ENCODE measurements around the gene RDH14. TPM values are rescaled to one million over a fixed set of nuclear protein-coding genes. Genes with fewer than 3 reads are reported as not detected.
A peak's percentile ranks its signal among the peaks of the same experiment; 100 is the strongest.

Gene RDH14
- total RNA-seq, 1 experiment from 2014 or later, result 30.9 TPM

DNA sequence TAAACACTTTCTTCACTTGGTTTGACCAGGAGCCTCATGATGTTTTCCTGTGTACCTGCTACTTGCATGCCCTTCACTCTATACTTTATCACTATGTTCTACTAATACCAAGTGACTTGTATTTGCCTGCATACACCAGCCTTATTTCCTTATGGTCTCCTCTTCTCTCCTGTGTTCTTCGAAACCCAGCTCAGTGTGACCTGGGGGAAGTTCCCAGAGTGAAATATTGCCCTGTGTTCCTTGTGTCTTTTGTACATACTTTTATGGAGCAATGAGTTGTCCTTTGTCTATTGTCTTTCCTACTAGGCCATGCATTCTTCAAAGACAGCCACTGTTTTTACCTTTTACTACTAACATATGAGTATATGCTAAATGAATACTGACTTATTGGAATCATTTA is 28.3 kb upstream of the RDH14 start:
- Histone ChIP-seq H3K9me3 (ENCODE audit: low read length) (no peaks in the 10 kb centered on the region), H4K20me1 (ENCODE audit: low read length) (no peaks in the 10 kb centered on the region), H2AFZ (ENCODE audit: low read length) (no peak overlapping the region), H3K79me2 (ENCODE audit: low read length) (no peaks in the 10 kb centered on the region), H3K4me2 (ENCODE audit: low read length) (no peak overlapping the region), H3K4me3 (ENCODE audit: low read length) (no peak overlapping the region), H3K27ac (ENCODE audit: low read length) (no peak overlapping the region), H3F3A (ENCODE audit: low read length, unreplicated experiment) (no peaks in the 10 kb centered on the region), H3K4me1 (ENCODE audit: insufficient read depth, low read length) (peaks cover 33% of the 10 kb centered on the region), H3K36me3 (ENCODE audit: low read depth, low read length) (0 out of 2 replicates have a peak, but pooled peaks cover 4% of the 10 kb centered on the region), H3K9ac (ENCODE audit: low read length) (no peak overlapping the region), H3K27me3 (ENCODE audit: low read length) (no peaks in the 10 kb centered on the region), H3K9me2 (replicated peaks; ENCODE audit: low read length) (no peaks in the 10 kb centered on the region)
- ATAC-seq, result peak; percentile 47
- intact Hi-C loops (cut with micrococcal nuclease), result no loop called here
- CTCF ChIA-PET, result no interaction called here
- no TSS peak for BruUV-seq (replicated peaks)
- POLR2A ChIA-PET (ENCODE audit: unreplicated experiment), result no interaction called here
- no peak for DNase-seq
- no peak for TF ChIP-seq EZH2 (IDR thresholded peaks at IDR 0.05; ENCODE audit: low read length, unreplicated experiment)
- TF ChIP-seq, protein P1, sequence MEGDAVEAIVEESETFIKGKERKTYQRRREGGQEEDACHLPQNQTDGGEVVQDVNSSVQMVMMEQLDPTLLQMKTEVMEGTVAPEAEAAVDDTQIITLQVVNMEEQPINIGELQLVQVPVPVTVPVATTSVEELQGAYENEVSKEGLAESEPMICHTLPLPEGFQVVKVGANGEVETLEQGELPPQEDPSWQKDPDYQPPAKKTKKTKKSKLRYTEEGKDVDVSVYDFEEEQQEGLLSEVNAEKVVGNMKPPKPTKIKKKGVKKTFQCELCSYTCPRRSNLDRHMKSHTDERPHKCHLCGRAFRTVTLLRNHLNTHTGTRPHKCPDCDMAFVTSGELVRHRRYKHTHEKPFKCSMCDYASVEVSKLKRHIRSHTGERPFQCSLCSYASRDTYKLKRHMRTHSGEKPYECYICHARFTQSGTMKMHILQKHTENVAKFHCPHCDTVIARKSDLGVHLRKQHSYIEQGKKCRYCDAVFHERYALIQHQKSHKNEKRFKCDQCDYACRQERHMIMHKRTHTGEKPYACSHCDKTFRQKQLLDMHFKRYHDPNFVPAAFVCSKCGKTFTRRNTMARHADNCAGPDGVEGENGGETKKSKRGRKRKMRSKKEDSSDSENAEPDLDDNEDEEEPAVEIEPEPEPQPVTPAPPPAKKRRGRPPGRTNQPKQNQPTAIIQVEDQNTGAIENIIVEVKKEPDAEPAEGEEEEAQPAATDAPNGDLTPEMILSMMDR (conservative IDR thresholded peaks at IDR 0.05; ENCODE audit: low read depth, low read length), result no peak
- no peak for TF ChIP-seq EZH2phosphoT487 (IDR thresholded peaks at IDR 0.05; ENCODE audit: borderline replicate concordance, low read length)

DNA sequence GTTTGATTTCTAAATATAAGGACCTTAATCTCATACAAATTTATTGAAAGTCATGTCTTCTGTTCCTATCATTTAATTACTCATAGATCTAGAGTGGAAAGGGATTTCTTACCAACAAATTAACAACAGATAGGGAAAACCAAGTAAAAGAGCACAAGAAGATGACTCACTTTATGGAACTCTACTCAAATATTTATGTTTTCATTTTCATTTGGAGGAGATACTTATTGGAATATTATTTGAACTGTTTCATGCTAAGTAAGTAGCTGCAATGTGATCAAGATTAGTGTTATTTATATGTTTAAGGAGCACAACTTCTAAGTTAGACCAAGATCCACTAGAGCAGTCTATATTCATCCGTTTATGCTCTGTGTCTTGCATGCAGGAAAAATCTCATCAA is 27.6 kb upstream of the RDH14 start:
- H3K4me2 ChIP-seq (ENCODE audit: low read length), result no peak overlapping the region
- no peaks in the 10 kb centered on the region for H3K9me2 ChIP-seq (replicated peaks; ENCODE audit: low read length)
- H3K79me2 ChIP-seq (ENCODE audit: low read length), result no peaks in the 10 kb centered on the region
- H3F3A ChIP-seq (ENCODE audit: low read length, unreplicated experiment), result no peaks in the 10 kb centered on the region
- no peaks in the 10 kb centered on the region for H4K20me1 ChIP-seq (ENCODE audit: low read length)
- ATAC-seq (peak; percentile 52), DNase-seq (peak; percentile 11)
- intact Hi-C loops (cut with micrococcal nuclease), result no loop called here
- ChIA-PET POLR2A (ENCODE audit: unreplicated experiment) (no interaction called here), CTCF (no interaction called here)
- H2AFZ ChIP-seq (ENCODE audit: low read length), result no peak overlapping the region
- BruUV-seq (replicated peaks), result no TSS peak
- peaks cover 33% of the 10 kb centered on the region for H3K4me1 ChIP-seq (ENCODE audit: insufficient read depth, low read length)
- H3K4me3 ChIP-seq (ENCODE audit: low read length), result no peak overlapping the region
- 0 out of 2 replicates have a peak, but pooled peaks cover 4% of the 10 kb centered on the region for H3K36me3 ChIP-seq (ENCODE audit: low read depth, low read length)
- no peak overlapping the region for H3K27ac ChIP-seq (ENCODE audit: low read length)
- no peaks in the 10 kb centered on the region for H3K27me3 ChIP-seq (ENCODE audit: low read length)
- no peak overlapping the region for H3K9ac ChIP-seq (ENCODE audit: low read length)
- TF ChIP-seq, protein P1 (conservative IDR thresholded peaks at IDR 0.05; ENCODE audit: low read depth, low read length), result no peak
- TF ChIP-seq EZH2phosphoT487 (IDR thresholded peaks at IDR 0.05; ENCODE audit: borderline replicate concordance, low read length), result no peak
- TF ChIP-seq EZH2 (IDR thresholded peaks at IDR 0.05; ENCODE audit: low read length, unreplicated experiment), result no peak
- H3K9me3 ChIP-seq (ENCODE audit: low read length), result no peaks in the 10 kb centered on the region

DNA sequence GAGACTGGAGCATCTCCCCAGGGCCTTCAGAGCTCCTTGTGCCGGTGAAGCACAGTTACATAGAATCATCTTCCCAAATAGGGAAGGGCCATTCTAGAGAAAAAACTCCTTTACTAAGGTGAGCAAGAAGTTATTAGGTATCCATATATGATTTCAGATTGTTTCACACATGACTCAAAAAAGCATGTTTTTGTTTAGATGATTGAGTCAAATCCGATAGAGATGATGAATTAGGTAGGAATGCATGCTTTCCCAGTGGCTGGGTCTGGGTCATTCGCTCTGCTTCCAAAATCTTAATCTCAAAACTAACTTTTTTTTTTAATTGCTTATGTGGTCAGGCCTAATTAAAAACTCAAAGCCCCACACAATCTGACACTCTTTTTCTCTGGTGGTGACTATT is 25.1 kb upstream of the RDH14 start:
- H3K79me2 ChIP-seq (ENCODE audit: low read length), result no peaks in the 10 kb centered on the region
- no peaks in the 10 kb centered on the region for H3K9me2 ChIP-seq (replicated peaks; ENCODE audit: low read length)
- no peaks in the 10 kb centered on the region for H3K9me3 ChIP-seq (ENCODE audit: low read length)
- H2AFZ ChIP-seq (ENCODE audit: low read length), result no peak overlapping the region
- CTCF ChIA-PET, result no interaction called here
- no TSS peak for BruUV-seq (replicated peaks)
- 0 out of 2 replicates have a peak, but pooled peaks cover 4% of the 10 kb centered on the region for H3K36me3 ChIP-seq (ENCODE audit: low read depth, low read length)
- peaks cover 33% of the 10 kb centered on the region for H3K4me1 ChIP-seq (ENCODE audit: insufficient read depth, low read length)
- peak overlapping the region; percentile 12; the same call in 1 of the 2 replicates for H3K27ac ChIP-seq (ENCODE audit: low read length)
- H3K27me3 ChIP-seq (ENCODE audit: low read length), result no peaks in the 10 kb centered on the region
- POLR2A ChIA-PET (ENCODE audit: unreplicated experiment), result no interaction called here
- H3F3A ChIP-seq (ENCODE audit: low read length, unreplicated experiment), result no peaks in the 10 kb centered on the region
- H3K4me3 ChIP-seq (ENCODE audit: low read length), result no peak overlapping the region
- no peaks in the 10 kb centered on the region for H4K20me1 ChIP-seq (ENCODE audit: low read length)
- intact Hi-C loops (cut with micrococcal nuclease), result no loop called here
- ATAC-seq (peak; percentile 48), DNase-seq (peak; percentile 63)
- H3K4me2 ChIP-seq (ENCODE audit: low read length), result peak overlapping the region; percentile 14; the same call in 1 of the 2 replicates
- H3K9ac ChIP-seq (ENCODE audit: low read length), result no peak overlapping the region
- TF ChIP-seq, protein P1 (conservative IDR thresholded peaks at IDR 0.05; ENCODE audit: low read depth, low read length), result no peak
- no peak for TF ChIP-seq EZH2phosphoT487 (IDR thresholded peaks at IDR 0.05; ENCODE audit: borderline replicate concordance, low read length)
- TF ChIP-seq EZH2 (IDR thresholded peaks at IDR 0.05; ENCODE audit: low read length, unreplicated experiment), result no peak

Measured in PC-3 (cell line).